H1 (cell line): ENCODE results near the gene MROH2B. TPM values are rescaled to one million over a fixed set of nuclear protein-coding genes. Genes with fewer than 3 reads are reported as not detected.

Source experiments
- ASH2L ChIP-seq: fragments of 200-600, 300-600 bp; sonication (generic); IDR thresholded peaks from one replicate; pipeline ENCODE4 v1.7.1; 2017; ENCODE audit warnings: low read length
- POLR2AphosphoS5 ChIP-seq: IDR thresholded peaks from 2 replicates; pipeline ENCODE4 v1.6.1; 2011; ENCODE audit warnings: low read depth, low read length
- polyA plus RNA-seq, 7 experiments: library from polyadenylated mRNA; depleted of rRNA in 3 of 7; stranded (reverse) in 5 of 7; unstranded in 2 of 7; fragments of >200 nt in 5 of 7; fragments of 200-250 nt in 2 of 7; gene quantifications; 1 replicate in 5 of 7; 2 replicates in 1 of 7; 4 replicates in 1 of 7; pipeline versions ENCODE4 v1.2.1 to v1.2.3, GENCODE V29; 2011 to 2013; ENCODE audit warnings: missing spikeins in 2 of 7, mixed read lengths in 2 of 7
- total RNA-seq: library from RNA; stranded (reverse); fragmentation: NEBNext Ultra II Directional; extraction: Animal tissue kit (Norgen Biotek cat#: 25700); gene quantifications from 2 replicates; pipeline ENCODE4 v1.2.1, GENCODE V29; 2021

The MROH2B gene
- total and polyA plus RNA-seq, 2 of the 8 experiments (the other 6 are each of a cell fraction or from before 2014, with no cell fraction given): not detected

DNA sequence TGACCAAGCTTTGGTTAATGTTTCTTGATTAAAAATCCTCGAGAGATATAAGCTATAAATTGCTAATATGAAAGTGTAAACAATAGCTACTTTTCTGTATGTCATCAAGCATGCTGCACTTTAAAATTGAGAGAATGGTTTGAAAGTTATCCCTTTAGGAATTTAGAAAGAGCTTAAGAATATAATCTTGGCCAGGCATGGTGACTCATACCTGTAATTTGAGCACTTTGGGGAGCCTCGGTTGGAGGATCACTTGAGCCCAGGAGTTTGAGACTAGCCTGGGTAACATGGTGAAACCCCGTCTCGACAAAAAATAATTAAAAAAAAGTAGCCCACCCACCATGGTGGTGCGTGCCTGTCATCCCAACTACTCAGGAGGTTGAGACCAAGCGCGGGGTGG is 12.2 kb upstream of the MROH2B start (continued):
- TF ChIP-seq POLR2AphosphoS5 (no peak), ASH2L (no peak)
